SK-N-SH (cell line): ENCODE measurements around the gene PRRG4. TPM values are rescaled to one million over a fixed set of nuclear protein-coding genes. Genes with fewer than 3 reads are reported as not detected.
A peak's percentile ranks its signal among the peaks of the same experiment; 100 is the strongest.

ENCODE experiments used
- CTCF ChIA-PET: fragments of 300-600, 350-600 bp; formaldehyde crosslinking; extraction: SDS; loops from one replicate; lab custom pipeline; 2021; lab: Yijun Ruan, JAX
- POLR2A ChIA-PET: fragments of 350-600 bp; sonication (Branson Sonifier 250); formaldehyde crosslinking; extraction: SDS; loops from one replicate; lab custom pipeline; 2020; ENCODE audit warnings: antibody characterized with exemption, inconsistent platforms; lab: Yijun Ruan, JAX
- DNase-seq: peaks from one replicate; pipeline ENCODE4 v3.0.0; 2012
- H2AFZ ChIP-seq: fragments of 200-600 bp; sonication (generic); 2 replicates; pipeline ENCODE4 v1.8.1; 2016; ENCODE audit warnings: antibody characterized with exemption, mild to moderate bottlenecking, low read depth
- H3F3A ChIP-seq: fragments of 200-600 bp; sonication (generic); replicated peaks from 2 replicates; pipeline ENCODE3; 2016; ENCODE audit warnings: antibody characterized with exemption, mild to moderate bottlenecking; ENCODE audit not compliant: insufficient read depth
- H3K27ac ChIP-seq, 2 experiments: fragments of 200-500 bp in 1 of 2; fragments of 200-600 bp in 1 of 2; sonication (Bioruptor generic) in 1 of 2; sonication (generic), shearing (Covaris generic) in 1 of 2; 2 replicates each; pipeline versions ENCODE4 v1.5.1 to v1.6.1; 2014 to 2016; ENCODE audit warnings: low read depth in 2 of 2, inconsistent platforms in 1 of 2, low read length in 1 of 2, mild to moderate bottlenecking in 1 of 2, mixed read lengths in 1 of 2
- H3K27me3 ChIP-seq: fragments of 200-600 bp; sonication (generic), shearing (Covaris generic); 2 replicates; pipeline ENCODE4 v1.6.1; 2016; ENCODE audit warnings: mixed run types; ENCODE audit not compliant: insufficient read depth
- H3K36me3 ChIP-seq, 2 experiments: fragments of 200-500 bp in 1 of 2; fragments of 200-600 bp in 1 of 2; sonication (Bioruptor generic) in 1 of 2; sonication (generic) in 1 of 2; replicated peaks in 1 of 2; 2 replicates each; pipeline versions ENCODE3 to v1.5.1; 2014 to 2016; ENCODE audit warnings: low read length in 1 of 2, mild to moderate bottlenecking in 1 of 2; ENCODE audit not compliant: insufficient read depth in 2 of 2, control insufficient read depth in 1 of 2
- H3K4me1 ChIP-seq, 2 experiments: fragments of 200-500 bp in 1 of 2; fragments of 200-600 bp in 1 of 2; sonication (Bioruptor generic) in 1 of 2; sonication (generic), shearing (Covaris generic) in 1 of 2; 2 replicates each; pipeline versions ENCODE4 v1.5.1 to v1.6.1; 2014 to 2016; ENCODE audit warnings: low read depth in 1 of 2, low read length in 1 of 2, mixed run types in 1 of 2; ENCODE audit not compliant: insufficient read depth in 2 of 2, control insufficient read depth in 1 of 2
- H3K4me2 ChIP-seq: fragments of 200-600 bp; sonication (generic), shearing (Covaris generic); 2 replicates; pipeline ENCODE4 v1.6.1; 2017; ENCODE audit warnings: mixed run types
- H3K4me3 ChIP-seq, 2 experiments: fragments of 200-500 bp in 1 of 2; fragments of 200-600 bp in 1 of 2; sonication (Bioruptor generic) in 1 of 2; sonication (generic), shearing (Covaris generic) in 1 of 2; 2 replicates each; pipeline versions ENCODE4 v1.5.1 to v1.8.1; 2014 to 2016; ENCODE audit warnings: low read depth in 2 of 2, inconsistent platforms in 1 of 2, low read length in 1 of 2, mild to moderate bottlenecking in 1 of 2, mixed read lengths in 1 of 2, moderate library complexity in 1 of 2
- H3K79me2 ChIP-seq: fragments of 200-600 bp; sonication (generic); 2 replicates; pipeline ENCODE4 v1.8.1; 2017; ENCODE audit warnings: mild to moderate bottlenecking; ENCODE audit not compliant: insufficient read depth
- H3K9ac ChIP-seq: fragments of 200-600 bp; sonication (generic); 2 replicates; pipeline ENCODE4 v1.6.1; 2017; ENCODE audit warnings: mixed run types
- H3K9me2 ChIP-seq: fragments of 200-600 bp; sonication (generic); 2 replicates; pipeline ENCODE4 v1.6.1; 2017; ENCODE audit warnings: mixed run types
- H3K9me3 ChIP-seq: fragments of 200-600 bp; sonication (generic); 2 replicates; pipeline ENCODE4 v1.6.1; 2017; ENCODE audit warnings: mixed run types, mild to moderate bottlenecking, moderate library complexity
- H4K20me1 ChIP-seq: fragments of 200-600 bp; sonication (generic); 2 replicates; pipeline ENCODE4 v1.6.1; 2017; ENCODE audit warnings: mild to moderate bottlenecking, mixed run types; ENCODE audit not compliant: insufficient read depth
- CTCF ChIP-seq: fragments of 200-600 bp; sonication (generic); IDR thresholded peaks from 2 replicates; pipeline ENCODE4 v1.6.1; 2017; ENCODE audit warnings: antibody characterized with exemption, mild to moderate bottlenecking, moderate library complexity
- FOXM1 ChIP-seq: IDR thresholded peaks from 2 replicates; pipeline ENCODE4 v1.4.0; 2012; ENCODE audit warnings: low read depth, mild to moderate bottlenecking
- GABPA ChIP-seq: IDR thresholded peaks from 2 replicates; pipeline ENCODE4 v1.4.0; 2012; ENCODE audit warnings: low read depth, mild to moderate bottlenecking
- GATA2 ChIP-seq: sonication (generic); formaldehyde crosslinking; IDR thresholded peaks from 2 replicates; pipeline ENCODE4 v1.5.0; 2020; ENCODE audit warnings: mild to moderate bottlenecking, missing genetic modification reagents
- MEF2A ChIP-seq: IDR thresholded peaks from 2 replicates; pipeline ENCODE4 v1.4.0; 2012; ENCODE audit warnings: low read depth, borderline replicate concordance
- MXI1 ChIP-seq: IDR thresholded peaks from 2 replicates; pipeline ENCODE4 v1.6.1; 2012; ENCODE audit warnings: mild to moderate bottlenecking, low read depth, low read length, improper control_type of control experiment
- NFIC ChIP-seq: IDR thresholded peaks from 2 replicates; pipeline ENCODE4 v1.4.0; 2012; ENCODE audit warnings: borderline replicate concordance
- NRF1 ChIP-seq: IDR thresholded peaks from 2 replicates; pipeline ENCODE4 v1.6.1; 2012; ENCODE audit warnings: low read depth, mild to moderate bottlenecking, low read length
- PBX3 ChIP-seq: IDR thresholded peaks from 2 replicates; pipeline ENCODE4; 2012
- POLR2AphosphoS5 ChIP-seq: IDR thresholded peaks from 2 replicates; pipeline ENCODE4 v1.6.1; 2012; ENCODE audit warnings: low read depth, low read length
- RAD21 ChIP-seq: IDR thresholded peaks from 2 replicates; pipeline ENCODE4 v1.6.1; 2012; ENCODE audit warnings: mild to moderate bottlenecking, low read length
- RCOR1 ChIP-seq: fragments of 150-350 bp; IDR thresholded peaks from 2 replicates; pipeline ENCODE4 v1.6.1; 2017; ENCODE audit warnings: antibody characterized with exemption, low read length
- RFX5 ChIP-seq: IDR thresholded peaks from 2 replicates; pipeline ENCODE4 v1.6.1; 2012; ENCODE audit warnings: mild to moderate bottlenecking, improper control_type of control experiment, low read length
- RXRA ChIP-seq: IDR thresholded peaks from 2 replicates; pipeline ENCODE4 v1.4.0; 2012; ENCODE audit warnings: low read depth, mild to moderate bottlenecking, borderline replicate concordance
- SIN3A ChIP-seq: IDR thresholded peaks from 2 replicates; pipeline ENCODE4 v1.6.1; 2012; ENCODE audit warnings: low read depth, mild to moderate bottlenecking, low read length, moderate library complexity, borderline replicate concordance
- SMC3 ChIP-seq: IDR thresholded peaks from 2 replicates; pipeline ENCODE4 v1.6.1; 2012; ENCODE audit warnings: low read depth, low read length, improper control_type of control experiment
- TAF1 ChIP-seq: IDR thresholded peaks from 2 replicates; pipeline ENCODE4 v1.6.1; 2012; ENCODE audit warnings: low read depth, mild to moderate bottlenecking, low read length, moderate library complexity, borderline replicate concordance
- TCF12 ChIP-seq: IDR thresholded peaks from 2 replicates; pipeline ENCODE4 v1.4.0; 2012
- TEAD4 ChIP-seq: IDR thresholded peaks from 2 replicates; pipeline ENCODE4 v1.4.0; 2012; ENCODE audit warnings: mild to moderate bottlenecking, borderline replicate concordance; ENCODE audit not compliant: insufficient read depth
- YY1 ChIP-seq: IDR thresholded peaks from 2 replicates; pipeline ENCODE4 v1.4.0; 2012; ENCODE audit warnings: low read depth, mild to moderate bottlenecking
- WGBS: methylation state at CpG from one replicate; pipeline ENCODE4 v1.1.6; 2017; ENCODE audit warnings: low lambda C conversion rate; 5-methylcytosine and 5-hydroxymethylcytosine counted together
- polyA plus RNA-seq, 3 experiments: library from polyadenylated mRNA; depleted of rRNA; stranded (reverse); fragments of >200 nt; gene quantifications; 2 replicates each; pipeline ENCODE4 v1.2.3, GENCODE V29; 2012
- TF ChIP-seq, protein P1 (sequence below): IDR thresholded peaks from 2 replicates; pipeline ENCODE4 v1.4.0; 2012; ENCODE audit warnings: low read depth
- TF ChIP-seq, protein P2 (sequence below): fragments of 150-350 bp; IDR thresholded peaks from 2 replicates; pipeline ENCODE4 v1.6.1; 2016; ENCODE audit warnings: mild to moderate bottlenecking, low read depth, low read length
- TF ChIP-seq, protein P3 (sequence below): fragments of 150-350 bp; IDR thresholded peaks from 2 replicates; pipeline ENCODE4 v1.6.1; 2017; ENCODE audit warnings: antibody characterized with exemption, low read length, low read depth, borderline replicate concordance

Gene PRRG4
- polyA plus RNA-seq, 1 of the 3 experiments (the other 2 are of a cell fraction) = 0.21 TPM

DNA sequence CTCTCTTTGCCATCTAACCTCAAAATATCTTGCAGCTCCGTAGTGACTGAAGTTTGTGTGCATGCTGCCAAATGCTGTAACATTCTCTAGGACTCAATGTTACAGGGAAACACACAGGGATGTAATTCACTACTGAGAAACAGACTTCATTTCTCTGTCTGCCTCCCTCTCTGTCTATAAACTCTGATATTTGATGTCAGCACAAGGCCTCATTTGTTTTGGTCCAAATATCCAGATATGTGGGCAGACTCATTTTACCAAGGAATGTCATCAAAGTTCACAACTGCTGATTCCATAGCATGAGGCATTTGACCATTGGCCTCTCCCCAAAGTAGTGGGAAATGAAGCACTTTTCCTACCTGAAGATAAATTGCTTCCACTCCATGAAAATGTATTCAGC, 2.5 kb upstream of the PRRG4 start:
- Histone ChIP-seq H3K4me3 (no peak overlapping the region), H3K4me2 (no peak overlapping the region), H3K27me3 (peaks cover 30% of the 10 kb centered on the region; the same call in 1 of the 2 replicates), H3K9ac (no peak overlapping the region), H3K4me1 (no peaks in the 10 kb centered on the region; a peak in 2 of 4 replicates), H3K79me2 (no peaks in the 10 kb centered on the region), H3K36me3 (no peaks in the 10 kb centered on the region), H3K9me3 (no peaks in the 10 kb centered on the region), H3K27ac (no peak overlapping the region), H2AFZ (no peak overlapping the region), H3F3A (no peaks in the 10 kb centered on the region), H3K9me2 (no peaks in the 10 kb centered on the region), H4K20me1 (no peaks in the 10 kb centered on the region)
- DNase-seq = no peak
- WGBS = 53% methylated on average over 1 of the region's 1 CpG
- TF ChIP-seq GATA2 (no peak), RAD21 (no peak), NRF1 (no peak), RXRA (no peak), PBX3 (no peak), YY1 (no peak), RFX5 (no peak), MXI1 (no peak), SMC3 (no peak), RCOR1 (no peak), CTCF (no peak), NFIC (no peak), GABPA (no peak), FOXM1 (no peak)
- TF ChIP-seq, protein P1, sequence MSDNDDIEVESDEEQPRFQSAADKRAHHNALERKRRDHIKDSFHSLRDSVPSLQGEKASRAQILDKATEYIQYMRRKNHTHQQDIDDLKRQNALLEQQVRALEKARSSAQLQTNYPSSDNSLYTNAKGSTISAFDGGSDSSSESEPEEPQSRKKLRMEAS = no peak
- POLR2A ChIA-PET = no interaction called here
- CTCF ChIA-PET = no interaction called here

DNA sequence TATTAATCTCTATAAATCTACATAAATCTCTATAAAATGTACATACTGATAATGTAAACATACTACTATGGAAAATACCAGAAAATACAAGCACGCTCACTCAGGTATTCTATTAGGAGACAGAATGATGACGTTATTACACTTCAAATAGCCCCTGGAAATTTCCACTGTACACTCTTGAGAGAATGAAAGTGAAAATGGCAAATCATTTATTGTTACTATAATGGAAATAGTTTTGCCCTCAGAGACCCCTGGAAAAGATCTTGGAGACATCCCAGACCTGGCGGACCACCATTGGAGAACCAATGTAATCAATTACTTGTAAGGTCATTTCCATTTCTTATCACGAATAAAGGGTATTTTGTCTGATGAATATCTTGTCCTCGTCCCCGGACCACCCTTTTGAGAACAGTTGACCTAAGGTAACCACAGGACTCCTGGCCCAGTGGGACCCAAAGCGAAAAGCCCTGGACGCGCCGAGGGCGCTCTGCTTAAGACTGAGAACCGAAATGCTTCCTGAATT, 509 bp upstream of the PRRG4 start:
- no peaks in the 10 kb centered on the region for H3K9me2 ChIP-seq
- CTCF ChIA-PET = no interaction called here
- peak overlapping the region; percentile 56 to 69 for H3K4me3 ChIP-seq
- H3K4me1 ChIP-seq = no peaks in the 10 kb centered on the region; a peak in 2 of 4 replicates
- no peaks in the 10 kb centered on the region for H3F3A ChIP-seq
- peak overlapping the region; percentile 63 for H3K9ac ChIP-seq
- H3K27ac ChIP-seq = no peak overlapping the region
- no peak for DNase-seq
- H4K20me1 ChIP-seq = no peaks in the 10 kb centered on the region
- H3K27me3 ChIP-seq = peaks cover 30% of the 10 kb centered on the region; the same call in 1 of the 2 replicates
- POLR2A ChIA-PET = no interaction called here
- WGBS = 8% methylated on average over 12 of the region's 12 CpGs
- peak overlapping the region; percentile 96 for H3K4me2 ChIP-seq
- H3K36me3 ChIP-seq = no peaks in the 10 kb centered on the region
- no peaks in the 10 kb centered on the region for H3K79me2 ChIP-seq
- no peaks in the 10 kb centered on the region for H3K9me3 ChIP-seq
- H2AFZ ChIP-seq = peak overlapping the region; percentile 96
- no peak for TF ChIP-seq TAF1
- TF ChIP-seq TEAD4 = no peak
- no peak for TF ChIP-seq MXI1
- TF ChIP-seq YY1 = no peak
- TF ChIP-seq NFIC = no peak
- no peak for TF ChIP-seq RFX5
- no peak for TF ChIP-seq SIN3A
- TF ChIP-seq RAD21 = no peak
- TF ChIP-seq, protein P2, sequence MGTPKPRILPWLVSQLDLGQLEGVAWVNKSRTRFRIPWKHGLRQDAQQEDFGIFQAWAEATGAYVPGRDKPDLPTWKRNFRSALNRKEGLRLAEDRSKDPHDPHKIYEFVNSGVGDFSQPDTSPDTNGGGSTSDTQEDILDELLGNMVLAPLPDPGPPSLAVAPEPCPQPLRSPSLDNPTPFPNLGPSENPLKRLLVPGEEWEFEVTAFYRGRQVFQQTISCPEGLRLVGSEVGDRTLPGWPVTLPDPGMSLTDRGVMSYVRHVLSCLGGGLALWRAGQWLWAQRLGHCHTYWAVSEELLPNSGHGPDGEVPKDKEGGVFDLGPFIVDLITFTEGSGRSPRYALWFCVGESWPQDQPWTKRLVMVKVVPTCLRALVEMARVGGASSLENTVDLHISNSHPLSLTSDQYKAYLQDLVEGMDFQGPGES = no peak
- TF ChIP-seq RXRA = no peak
- TF ChIP-seq, protein P3, sequence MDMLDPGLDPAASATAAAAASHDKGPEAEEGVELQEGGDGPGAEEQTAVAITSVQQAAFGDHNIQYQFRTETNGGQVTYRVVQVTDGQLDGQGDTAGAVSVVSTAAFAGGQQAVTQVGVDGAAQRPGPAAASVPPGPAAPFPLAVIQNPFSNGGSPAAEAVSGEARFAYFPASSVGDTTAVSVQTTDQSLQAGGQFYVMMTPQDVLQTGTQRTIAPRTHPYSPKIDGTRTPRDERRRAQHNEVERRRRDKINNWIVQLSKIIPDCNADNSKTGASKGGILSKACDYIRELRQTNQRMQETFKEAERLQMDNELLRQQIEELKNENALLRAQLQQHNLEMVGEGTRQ = no peak
- no peak for TF ChIP-seq POLR2AphosphoS5
- TF ChIP-seq MEF2A = no peak
- TF ChIP-seq TCF12 = no peak
- TF ChIP-seq GABPA = no peak
